Activated T-cell treated with anti-CD3 and anti-CD28 coated beads for 4 hours (primary cell): ENCODE results near the gene ZNF883.
"Not testable (repeated sequence)": the region's sequence is repeated elsewhere in the genome, so short reads cannot be mapped to it uniquely, and the experiment has no call there.

ENCODE experiments used
- DNase-seq: peaks from one replicate; pipeline ENCODE4 v3.0.0-alpha.2; 2020

The ZNF883 gene

GRCh38 chr9:113011911-113012381 is at the start of gene ZNF883:
Gene ZNF883, minus strand, starts transcription at chr9:113012192.
- DNase-seq = no peak

GRCh38 chr9:113061072-113061850 is 49.3 kb upstream of the ZNF883 start:
- DNase-seq = not testable (repeated sequence)

DNA sequence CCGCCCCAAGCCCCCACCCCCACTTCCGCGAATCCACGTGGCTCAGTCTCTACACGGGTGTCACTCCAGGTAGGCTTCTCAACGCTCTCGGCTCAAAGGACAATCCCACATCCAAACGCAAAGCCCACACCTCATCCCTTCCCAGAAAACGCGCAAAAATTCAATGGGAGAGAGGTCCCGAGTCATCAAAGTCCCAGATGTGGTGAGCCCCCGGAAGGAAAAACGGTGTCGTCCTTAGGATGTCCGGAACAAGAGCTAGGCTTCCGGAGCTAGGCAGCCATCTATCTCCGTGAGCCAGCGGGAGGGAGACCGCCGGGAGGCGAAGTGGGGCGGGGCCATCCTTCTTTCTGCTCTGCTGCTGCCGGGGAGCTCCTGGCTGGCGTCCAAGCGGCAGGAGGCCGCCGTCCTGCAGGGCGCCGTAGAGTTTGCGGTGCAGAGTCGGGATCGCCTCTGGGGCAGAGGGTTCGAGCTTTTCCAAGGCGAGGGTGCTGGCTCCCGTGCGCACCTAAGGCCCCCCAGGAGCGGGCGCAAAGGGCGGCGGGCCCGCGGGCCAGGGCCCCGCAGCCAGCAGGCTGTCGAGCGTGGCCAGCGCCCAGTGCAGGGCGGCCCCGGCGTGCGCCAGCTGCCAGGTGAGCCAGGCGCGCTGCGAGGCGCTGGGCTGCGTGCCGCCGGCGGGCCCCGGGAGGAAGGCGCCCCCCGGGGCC is 47.7 kb upstream of the ZNF883 start:
- peak; percentile 26 for DNase-seq

DNA sequence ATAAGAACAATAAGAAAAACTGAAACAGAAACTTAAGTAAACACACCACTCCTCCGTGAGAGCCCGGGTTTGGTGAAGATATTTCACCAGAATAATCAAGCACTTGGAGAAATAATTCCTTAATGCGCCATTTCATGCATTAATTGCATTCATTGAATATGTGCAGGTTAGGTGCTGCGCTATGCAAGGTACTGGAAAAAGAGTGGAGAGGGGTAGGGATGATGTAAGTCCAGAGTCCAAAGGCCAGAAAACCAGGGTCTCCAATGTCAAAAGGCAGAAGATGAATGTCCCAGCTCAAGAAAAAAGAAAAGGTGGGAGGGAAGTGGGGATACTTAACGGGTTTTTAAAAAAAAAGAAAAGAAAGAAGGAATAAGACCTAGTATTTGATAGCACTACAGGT is 45.2 kb upstream of the ZNF883 start:
- no peak for DNase-seq

DNA sequence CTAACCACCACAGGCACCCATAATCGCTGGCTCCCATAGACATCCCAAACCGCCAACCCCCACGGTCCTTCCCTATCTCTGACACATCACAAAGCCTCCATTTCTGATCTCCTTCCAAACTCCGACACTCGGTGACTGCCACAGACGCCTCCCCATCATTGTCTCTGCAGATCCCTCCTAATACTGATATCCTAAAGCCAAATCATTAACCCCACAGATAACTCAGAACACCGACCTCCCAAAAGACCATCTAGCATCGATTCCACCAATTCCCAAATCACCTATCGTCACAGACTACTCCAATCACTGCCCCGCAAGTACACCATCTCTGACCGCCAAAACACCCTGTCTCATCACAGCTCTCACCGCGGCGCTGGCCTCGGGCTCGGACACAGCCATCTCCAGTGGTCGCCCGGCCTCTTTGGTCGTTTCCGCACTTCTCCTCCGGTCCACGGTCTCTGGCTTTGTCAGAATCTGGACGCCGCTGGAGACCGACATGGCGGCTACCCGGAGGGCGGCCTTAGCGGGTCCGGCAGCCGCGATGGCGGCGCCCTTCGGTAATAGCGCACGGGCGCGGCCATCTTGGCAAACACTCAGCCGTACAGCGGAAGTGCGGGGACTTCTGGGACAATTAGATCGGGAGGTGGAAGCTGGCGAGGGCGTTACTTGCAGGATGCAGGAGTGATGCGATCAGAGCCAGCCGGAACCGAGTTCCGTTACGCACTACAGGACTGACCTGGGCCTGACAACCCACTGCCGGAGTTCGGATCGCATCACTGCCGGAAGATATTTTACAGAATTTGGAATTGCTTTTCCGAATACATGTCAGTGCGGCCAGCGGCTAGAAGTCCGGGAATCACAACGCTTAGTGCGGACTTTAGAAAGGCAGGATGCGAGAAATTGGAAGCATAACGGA is 44.5 kb upstream of the ZNF883 start, which contains the start of gene ZFP37:
ZFP37 (minus strand) TSS at position 534 of the 916 bp plus-strand sequence; CDS start at position 498, 36 bp downstream.
- DNase-seq = peak; percentile 58

- DNase-seq = no peak
These were observed 31.1 kb upstream of the ZNF883 start for GRCh38 chr9:113042884-113043657.

DNA sequence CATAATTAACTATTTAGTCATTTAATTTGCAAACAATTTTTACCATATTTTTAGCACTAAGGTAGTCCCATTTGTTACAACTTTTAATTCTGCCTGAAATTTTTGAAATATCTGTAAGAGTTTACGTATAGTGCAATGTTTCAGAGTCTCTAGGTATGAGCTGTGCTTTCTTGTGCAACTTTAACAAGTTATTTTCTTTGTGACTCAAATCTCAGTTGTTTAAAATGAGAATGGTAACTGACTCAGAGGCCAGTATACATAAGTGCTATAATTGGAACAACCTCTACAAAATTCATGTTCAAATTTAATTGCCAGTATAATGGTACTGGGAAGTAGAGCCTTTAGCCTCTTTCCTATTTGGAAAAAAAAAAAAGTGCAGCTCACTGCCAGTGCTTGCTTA is 14.2 kb upstream of the ZNF883 start:
- DNase-seq = no peak

GRCh38 chr9:113018247-113018646 is 6.3 kb upstream of the ZNF883 start:
- DNase-seq = no peak

- no peak for DNase-seq
These were observed 500 bp upstream of the ZNF883 start for GRCh38 chr9:113012492-113012891.

DNA sequence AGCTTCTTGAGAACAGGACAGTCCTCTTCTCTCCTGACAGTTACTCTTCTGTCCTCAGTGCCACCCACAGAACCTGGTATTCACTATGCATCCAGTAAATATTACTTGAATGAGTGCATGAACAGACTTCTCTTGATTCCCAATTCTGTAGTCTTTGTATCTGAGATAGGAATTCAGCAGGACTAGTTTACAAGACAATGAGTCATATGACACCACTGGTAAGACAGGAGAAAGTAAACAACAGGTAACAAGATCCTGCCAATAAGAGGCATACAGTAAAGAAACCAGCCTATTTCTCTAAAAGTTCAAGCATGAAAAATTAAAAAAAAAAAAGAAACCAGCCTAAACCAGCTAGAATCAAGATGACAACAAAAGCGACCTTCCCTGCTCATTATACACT is 6.2 kb downstream of the ZNF883 start:
- no peak for DNase-seq

- DNase-seq = no peak
These were observed 14.6 kb downstream of the ZNF883 start for GRCh38 chr9:112997236-112997941.

DNA sequence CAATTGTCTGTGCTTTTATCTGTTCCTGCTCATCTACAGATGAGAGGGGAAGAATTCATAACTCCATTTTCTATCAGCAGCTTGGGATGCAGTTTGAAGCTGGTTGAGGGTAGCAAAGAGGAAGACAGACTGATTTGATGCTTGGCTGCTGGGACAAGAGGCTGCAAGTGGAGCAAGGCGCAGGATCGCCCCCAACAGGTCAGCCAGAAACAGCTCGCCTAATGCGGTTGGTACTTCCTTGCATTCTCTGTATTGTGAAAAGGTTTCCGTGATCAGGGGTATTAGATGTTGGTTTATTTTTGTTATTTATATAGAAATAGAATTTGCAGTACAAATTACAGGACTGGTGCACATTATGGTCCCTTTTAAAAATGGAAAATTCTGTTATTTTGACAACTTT is 40.6 kb downstream of the ZNF883 start:
- DNase-seq = no peak

GRCh38 chr9:112970939-112971338 is 41.1 kb downstream of the ZNF883 start:
- DNase-seq = no peak

- no peak for DNase-seq
These were observed 42.3 kb downstream of the ZNF883 start for GRCh38 chr9:112969730-112970129.

DNA sequence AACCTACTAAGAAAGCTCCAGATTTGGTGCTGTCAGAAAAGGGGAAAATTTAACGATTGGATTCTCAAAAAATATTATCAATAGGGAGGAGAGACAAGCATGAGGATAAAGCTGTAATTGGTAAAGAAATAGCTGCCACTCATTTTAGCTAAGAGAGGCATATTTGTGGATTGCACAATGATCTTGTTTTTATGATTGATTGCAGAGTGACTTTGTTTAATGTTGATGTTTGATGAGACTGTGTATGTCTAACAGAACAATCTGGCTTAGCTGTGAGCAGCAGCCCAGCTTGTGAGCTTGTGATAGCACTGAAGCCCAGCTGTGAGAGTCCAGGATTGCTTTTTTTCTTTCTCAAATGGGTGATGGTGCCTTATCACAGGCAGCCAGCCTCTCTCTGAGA is 56.4 kb downstream of the ZNF883 start:
- no peak for DNase-seq

- no peak for DNase-seq
These were observed 66.3 kb downstream of the ZNF883 start for GRCh38 chr9:112945620-112946208.

DNA sequence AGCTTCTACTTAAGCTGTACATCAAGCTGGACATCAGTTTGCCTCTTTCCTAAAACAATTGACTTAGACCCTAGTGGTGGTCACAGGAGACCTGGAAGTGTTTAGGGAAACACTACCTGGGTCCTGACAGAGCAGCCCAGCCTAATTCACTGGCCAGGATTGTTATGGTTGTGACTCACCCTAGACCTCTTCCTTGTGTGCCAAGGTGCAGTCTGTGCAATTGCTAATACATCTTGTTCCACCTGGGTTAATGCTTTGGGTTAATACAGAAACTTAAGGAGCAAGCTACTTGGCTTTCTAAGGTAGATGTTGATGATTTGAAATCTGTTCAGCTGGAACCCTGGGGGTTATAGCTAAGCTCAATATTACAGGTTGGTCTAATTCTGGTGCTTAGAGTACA is 72.6 kb downstream of the ZNF883 start:
- no peak for DNase-seq

GRCh38 chr9:112933696-112934095 is 78.3 kb downstream of the ZNF883 start:
- DNase-seq = no peak

DNA sequence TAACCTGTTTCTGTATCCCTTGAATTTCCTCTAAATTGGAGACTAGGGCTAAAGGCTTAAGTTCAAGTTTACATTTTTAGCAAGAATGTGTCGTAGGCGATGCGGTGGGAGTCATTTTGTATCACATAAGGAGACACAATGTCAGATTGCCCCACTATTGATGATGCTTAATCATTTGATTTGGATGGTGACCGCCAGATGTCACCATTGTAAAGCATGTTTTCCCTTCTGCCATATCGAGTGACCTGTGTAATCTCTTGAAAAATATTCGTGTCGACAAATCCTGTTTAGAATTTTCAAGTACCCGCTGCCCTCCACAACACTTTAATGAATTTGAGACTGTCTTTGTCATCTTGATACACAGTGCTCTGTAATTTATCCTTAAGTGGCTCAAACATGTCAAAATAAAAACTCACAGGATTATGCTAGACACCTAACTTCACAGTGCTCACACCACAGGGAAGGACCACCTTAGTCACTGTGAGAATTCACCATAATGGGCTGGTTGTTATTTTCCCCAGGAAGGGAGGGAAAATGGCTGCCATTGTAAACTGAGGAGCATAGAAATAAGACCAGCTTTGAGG is 86.8 kb downstream of the ZNF883 start:
- DNase-seq = no peak

- DNase-seq = no peak
These were observed 90.4 kb downstream of the ZNF883 start for GRCh38 chr9:112921549-112921948.

DNA sequence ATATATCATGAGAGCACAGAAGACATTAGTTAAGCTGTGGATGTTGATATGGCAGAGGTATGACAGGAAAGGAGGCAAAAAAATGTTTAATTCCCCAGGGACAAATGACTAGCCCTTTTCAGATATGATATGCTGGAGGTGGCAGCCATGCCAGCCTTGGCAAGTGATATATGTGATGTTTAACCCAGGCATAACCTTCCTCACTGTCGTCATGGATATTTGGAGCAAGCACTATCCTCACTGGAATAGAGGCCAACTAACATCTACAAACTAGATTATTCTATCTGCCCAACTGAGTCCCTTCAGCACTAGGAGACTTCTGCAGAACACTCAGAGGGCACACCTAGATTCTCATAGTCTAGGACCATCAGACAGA is 94.0 kb downstream of the ZNF883 start:
- DNase-seq = no peak
